ENCODE data around the gene DBF4B.

Gene DBF4B

GRCh38 chr17:44785921-44786320, 77.5 kb downstream of the DBF4B start:
- Histone ChIP-seq H3K36me3 (ENCODE audit: insufficient read depth, low read length) (no peaks in the 10 kb centered on the region), H3K9me3 (ENCODE audit: control insufficient read depth, insufficient read depth, low read length) (no peaks in the 10 kb centered on the region), H3K9ac (ENCODE audit: low read depth, low read length) (no peak overlapping the region), H3K4me1 (ENCODE audit: insufficient read depth, low read length) (peaks cover 20% of the 10 kb centered on the region)

DNA sequence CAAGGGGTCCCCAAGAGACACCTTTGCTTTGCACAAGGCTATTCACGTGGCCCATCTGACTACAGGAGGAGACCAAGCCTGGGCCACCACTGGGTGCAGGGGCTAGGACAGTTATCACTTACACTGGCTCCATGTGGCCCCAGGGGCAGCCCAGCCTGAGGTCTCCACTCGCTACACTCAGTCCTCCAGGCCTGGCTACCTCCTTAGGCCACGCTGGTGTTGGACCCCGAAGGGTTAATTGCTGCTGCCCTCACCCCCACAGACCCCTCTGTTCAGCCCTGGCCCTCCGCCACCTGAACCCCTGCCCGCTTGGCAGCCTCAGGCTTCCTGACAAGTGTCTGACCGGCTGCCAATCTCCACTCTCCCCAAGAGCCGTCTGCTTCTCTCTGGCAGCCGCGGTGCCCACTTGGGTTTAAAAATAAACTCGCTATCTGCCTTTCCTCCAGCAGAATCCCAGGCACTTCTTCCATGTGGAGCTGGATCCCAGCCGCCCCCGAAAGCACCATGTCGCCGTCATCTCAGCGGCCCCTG, 78.2 kb downstream of the DBF4B start:
- no peak overlapping the region for H3K9ac ChIP-seq (ENCODE audit: low read depth, low read length)
- peaks cover 13% of the 10 kb centered on the region for H3K4me1 ChIP-seq (ENCODE audit: insufficient read depth, low read length)
- H3K36me3 ChIP-seq (ENCODE audit: insufficient read depth, low read length) = no peaks in the 10 kb centered on the region
- H3K9me3 ChIP-seq (ENCODE audit: control insufficient read depth, insufficient read depth, low read length) = no peaks in the 10 kb centered on the region

GRCh38 chr17:44787271-44787940, 78.9 kb downstream of the DBF4B start:
- no peak overlapping the region for H3K9ac ChIP-seq (ENCODE audit: low read depth, low read length)
- H3K9me3 ChIP-seq (ENCODE audit: control insufficient read depth, insufficient read depth, low read length) = no peaks in the 10 kb centered on the region
- no peaks in the 10 kb centered on the region for H3K36me3 ChIP-seq (ENCODE audit: insufficient read depth, low read length)
- H3K4me1 ChIP-seq (ENCODE audit: insufficient read depth, low read length) = peaks cover 5% of the 10 kb centered on the region

DNA sequence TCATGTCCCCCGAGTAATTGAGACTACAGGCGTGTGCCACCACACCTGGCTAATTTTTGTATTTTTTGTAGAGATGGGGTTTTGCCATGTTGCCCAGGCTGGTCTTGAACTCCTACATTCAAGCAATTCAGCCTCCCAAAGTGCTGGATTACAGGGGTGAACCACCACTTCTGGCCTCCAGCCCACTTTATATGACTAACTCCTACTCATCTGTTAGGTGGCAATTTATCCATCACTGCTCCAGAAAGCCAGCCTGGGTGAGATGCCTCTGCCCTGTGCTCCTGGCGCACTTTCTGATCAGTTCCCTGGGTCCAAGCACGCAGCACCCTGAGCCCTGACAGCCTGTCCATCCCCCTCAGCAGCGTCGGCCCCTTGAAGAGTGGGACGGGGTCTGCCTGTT, 79.7 kb downstream of the DBF4B start:
- no peaks in the 10 kb centered on the region; the same call in 1 of the 2 replicates for H3K4me1 ChIP-seq (ENCODE audit: insufficient read depth, low read length)
- H3K9ac ChIP-seq (ENCODE audit: low read depth, low read length) = no peak overlapping the region
- no peaks in the 10 kb centered on the region for H3K36me3 ChIP-seq (ENCODE audit: insufficient read depth, low read length)
- H3K9me3 ChIP-seq (ENCODE audit: control insufficient read depth, insufficient read depth, low read length) = no peaks in the 10 kb centered on the region

GRCh38 chr17:44792276-44792675, 83.8 kb downstream of the DBF4B start:
- H3K36me3 ChIP-seq (ENCODE audit: insufficient read depth, low read length) = no peaks in the 10 kb centered on the region
- peaks cover 20% of the 10 kb centered on the region; the same call in 1 of the 2 replicates for H3K4me1 ChIP-seq (ENCODE audit: insufficient read depth, low read length)
- H3K9me3 ChIP-seq (ENCODE audit: control insufficient read depth, insufficient read depth, low read length) = no peaks in the 10 kb centered on the region
- no peak overlapping the region for H3K9ac ChIP-seq (ENCODE audit: low read depth, low read length)

DNA sequence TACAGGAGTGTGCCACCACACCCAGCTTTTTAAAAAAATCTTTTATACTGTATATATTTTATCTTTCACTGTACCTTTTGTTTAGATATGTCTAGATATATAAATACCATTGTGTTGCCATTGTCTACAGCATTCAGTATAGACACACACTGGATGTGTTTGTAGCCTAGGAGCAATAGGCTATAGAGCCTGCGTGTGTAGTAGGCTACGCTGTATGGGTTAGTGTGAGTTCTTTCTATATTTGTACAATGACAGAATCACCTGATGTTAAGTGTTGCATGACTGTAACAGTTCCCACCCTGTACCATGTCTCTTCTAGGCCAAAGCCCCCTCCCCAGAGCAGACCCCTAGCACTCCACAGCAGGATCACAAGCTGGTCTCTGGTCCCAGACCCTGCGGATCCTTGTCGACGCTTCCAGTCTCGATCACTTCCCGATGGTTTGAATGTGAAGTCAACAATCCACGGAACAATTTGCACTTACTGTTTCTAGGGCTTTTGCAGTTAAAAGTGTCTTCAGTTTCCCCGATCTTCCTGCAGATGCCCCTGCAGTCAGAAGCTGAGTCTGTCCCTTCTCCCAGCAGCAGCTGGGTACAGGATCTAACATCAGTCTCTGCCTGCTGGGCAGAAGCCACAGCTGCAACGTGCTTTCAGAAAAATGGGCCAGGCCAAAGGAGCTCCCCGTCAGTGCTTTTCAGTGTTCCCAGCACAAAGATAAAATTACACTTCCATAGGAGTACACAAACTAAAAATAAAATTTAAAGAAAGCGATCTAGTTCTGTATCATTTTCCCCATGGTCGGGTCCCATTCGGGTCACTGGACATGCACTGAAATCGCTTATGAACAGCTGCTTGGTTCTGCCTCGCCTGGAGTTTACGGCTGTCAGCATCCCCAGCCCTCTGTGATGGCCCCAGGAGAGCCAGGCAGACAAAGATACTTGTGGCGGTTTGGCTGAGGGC, 85.7 kb downstream of the DBF4B start:
- Histone ChIP-seq H3K9ac (ENCODE audit: low read depth, low read length) (no peak overlapping the region), H3K36me3 (ENCODE audit: insufficient read depth, low read length) (peaks cover 2% of the 10 kb centered on the region; the same call in 1 of the 2 replicates), H3K4me1 (ENCODE audit: insufficient read depth, low read length) (peaks cover 20% of the 10 kb centered on the region; the same call in 1 of the 2 replicates), H3K9me3 (ENCODE audit: control insufficient read depth, insufficient read depth, low read length) (no peaks in the 10 kb centered on the region)

DNA sequence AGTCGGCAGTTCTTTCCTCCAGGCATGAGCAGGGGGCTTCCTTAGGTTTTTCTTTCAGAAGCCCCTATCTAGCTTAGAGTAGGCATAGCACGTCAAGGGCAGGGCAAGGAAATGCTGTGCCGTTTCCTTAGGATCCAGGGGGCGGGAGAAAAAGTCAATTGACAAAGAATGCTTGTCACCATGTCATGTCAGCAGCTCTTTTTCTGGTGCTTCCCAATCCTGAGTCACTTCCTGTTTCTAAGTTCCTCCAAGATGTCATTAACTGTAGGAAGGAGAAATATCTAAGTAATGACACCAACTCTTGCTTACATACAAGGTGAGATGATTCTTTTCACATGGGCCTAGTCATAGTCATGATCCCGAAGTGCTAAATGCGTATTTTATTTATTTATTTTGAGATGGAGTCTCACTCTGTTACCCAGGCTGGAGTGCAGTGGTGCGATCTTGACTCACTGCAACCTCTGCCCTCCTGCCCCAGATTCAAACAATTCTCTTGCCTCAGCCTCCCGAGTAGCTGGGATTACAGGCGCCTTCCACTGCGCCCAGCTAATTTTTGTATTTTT, 86.5 kb downstream of the DBF4B start:
- Histone ChIP-seq H3K9ac (ENCODE audit: low read depth, low read length) (no peak overlapping the region), H3K9me3 (ENCODE audit: control insufficient read depth, insufficient read depth, low read length) (no peaks in the 10 kb centered on the region), H3K36me3 (ENCODE audit: insufficient read depth, low read length) (peaks cover 2% of the 10 kb centered on the region; the same call in 1 of the 2 replicates), H3K4me1 (ENCODE audit: insufficient read depth, low read length) (peaks cover 20% of the 10 kb centered on the region; the same call in 1 of the 2 replicates)

- Histone ChIP-seq H3K9ac (ENCODE audit: low read depth, low read length) (no peak overlapping the region), H3K9me3 (ENCODE audit: control insufficient read depth, insufficient read depth, low read length) (no peaks in the 10 kb centered on the region), H3K36me3 (ENCODE audit: insufficient read depth, low read length) (peaks cover 4% of the 10 kb centered on the region; the same call in 1 of the 2 replicates), H3K4me1 (ENCODE audit: insufficient read depth, low read length) (peaks cover 20% of the 10 kb centered on the region; the same call in 1 of the 2 replicates)
Measured at GRCh38 chr17:44795421-44795820, 87.0 kb downstream of the DBF4B start.

- no peaks in the 10 kb centered on the region for H3K9me3 ChIP-seq (ENCODE audit: control insufficient read depth, insufficient read depth, low read length)
- H3K9ac ChIP-seq (ENCODE audit: low read depth, low read length) = no peak overlapping the region
- peaks cover 20% of the 10 kb centered on the region; the same call in 1 of the 2 replicates for H3K4me1 ChIP-seq (ENCODE audit: insufficient read depth, low read length)
- peaks cover 7% of the 10 kb centered on the region; the same call in 1 of the 2 replicates for H3K36me3 ChIP-seq (ENCODE audit: insufficient read depth, low read length)
Measured at GRCh38 chr17:44795928-44796327, 87.5 kb downstream of the DBF4B start.

- H3K36me3 ChIP-seq (ENCODE audit: insufficient read depth, low read length) = peaks cover 10% of the 10 kb centered on the region
- no peaks in the 10 kb centered on the region for H3K9me3 ChIP-seq (ENCODE audit: control insufficient read depth, insufficient read depth, low read length)
- H3K4me1 ChIP-seq (ENCODE audit: insufficient read depth, low read length) = peaks cover 20% of the 10 kb centered on the region; the same call in 1 of the 2 replicates
- H3K9ac ChIP-seq (ENCODE audit: low read depth, low read length) = no peak overlapping the region
Measured at GRCh38 chr17:44796731-44797130, 88.3 kb downstream of the DBF4B start.

DNA sequence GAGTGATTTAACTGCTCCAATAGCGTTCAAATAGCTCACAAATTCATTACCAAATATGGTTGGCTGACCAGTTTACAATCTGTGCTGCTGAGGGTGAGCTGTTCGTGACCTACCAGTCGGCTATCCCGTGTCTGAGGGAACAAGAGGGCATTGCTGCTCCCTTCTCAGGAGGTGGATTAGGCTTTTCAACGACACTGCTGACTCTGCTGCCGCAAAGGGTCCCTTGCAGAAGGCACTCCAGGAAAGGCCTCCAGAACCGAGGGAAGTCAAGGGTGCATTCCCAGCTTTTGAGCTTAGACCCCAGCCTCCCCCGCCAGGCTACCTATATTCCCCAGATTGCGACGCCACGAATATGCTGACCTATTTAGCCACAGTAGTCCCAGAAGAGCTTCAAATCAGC, 89.3 kb downstream of the DBF4B start:
- Histone ChIP-seq H3K9ac (ENCODE audit: low read depth, low read length) (no peak overlapping the region), H3K9me3 (ENCODE audit: control insufficient read depth, insufficient read depth, low read length) (no peaks in the 10 kb centered on the region), H3K36me3 (ENCODE audit: insufficient read depth, low read length) (peaks cover 10% of the 10 kb centered on the region), H3K4me1 (ENCODE audit: insufficient read depth, low read length) (peaks cover 20% of the 10 kb centered on the region; the same call in 1 of the 2 replicates)

DNA sequence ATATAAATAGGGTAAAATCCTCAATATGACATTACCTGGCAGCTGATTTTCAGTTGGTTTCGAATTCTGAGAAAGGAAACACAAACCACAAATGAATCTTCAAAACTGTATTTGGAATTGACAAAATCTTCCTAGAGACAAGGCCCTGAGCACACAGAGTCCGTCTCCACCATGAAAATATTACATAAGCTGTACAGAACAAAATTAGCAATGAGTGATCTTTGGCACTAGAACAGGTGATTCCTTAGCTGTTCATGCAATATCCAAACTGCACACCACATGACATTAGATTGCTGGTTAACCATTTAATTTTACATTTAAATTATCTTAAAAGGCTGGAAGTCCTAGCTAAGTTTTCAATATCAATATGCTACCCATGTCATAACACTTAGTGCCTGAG, 89.9 kb downstream of the DBF4B start:
- Histone ChIP-seq H3K9me3 (ENCODE audit: control insufficient read depth, insufficient read depth, low read length) (no peaks in the 10 kb centered on the region), H3K36me3 (ENCODE audit: insufficient read depth, low read length) (peaks cover 10% of the 10 kb centered on the region), H3K4me1 (ENCODE audit: insufficient read depth, low read length) (peaks cover 20% of the 10 kb centered on the region; the same call in 1 of the 2 replicates), H3K9ac (ENCODE audit: low read depth, low read length) (no peak overlapping the region)

Data from ES-I3 (cell line).